ENCODE data around the gene CTBP1.

CTBP1 gene

DNA sequence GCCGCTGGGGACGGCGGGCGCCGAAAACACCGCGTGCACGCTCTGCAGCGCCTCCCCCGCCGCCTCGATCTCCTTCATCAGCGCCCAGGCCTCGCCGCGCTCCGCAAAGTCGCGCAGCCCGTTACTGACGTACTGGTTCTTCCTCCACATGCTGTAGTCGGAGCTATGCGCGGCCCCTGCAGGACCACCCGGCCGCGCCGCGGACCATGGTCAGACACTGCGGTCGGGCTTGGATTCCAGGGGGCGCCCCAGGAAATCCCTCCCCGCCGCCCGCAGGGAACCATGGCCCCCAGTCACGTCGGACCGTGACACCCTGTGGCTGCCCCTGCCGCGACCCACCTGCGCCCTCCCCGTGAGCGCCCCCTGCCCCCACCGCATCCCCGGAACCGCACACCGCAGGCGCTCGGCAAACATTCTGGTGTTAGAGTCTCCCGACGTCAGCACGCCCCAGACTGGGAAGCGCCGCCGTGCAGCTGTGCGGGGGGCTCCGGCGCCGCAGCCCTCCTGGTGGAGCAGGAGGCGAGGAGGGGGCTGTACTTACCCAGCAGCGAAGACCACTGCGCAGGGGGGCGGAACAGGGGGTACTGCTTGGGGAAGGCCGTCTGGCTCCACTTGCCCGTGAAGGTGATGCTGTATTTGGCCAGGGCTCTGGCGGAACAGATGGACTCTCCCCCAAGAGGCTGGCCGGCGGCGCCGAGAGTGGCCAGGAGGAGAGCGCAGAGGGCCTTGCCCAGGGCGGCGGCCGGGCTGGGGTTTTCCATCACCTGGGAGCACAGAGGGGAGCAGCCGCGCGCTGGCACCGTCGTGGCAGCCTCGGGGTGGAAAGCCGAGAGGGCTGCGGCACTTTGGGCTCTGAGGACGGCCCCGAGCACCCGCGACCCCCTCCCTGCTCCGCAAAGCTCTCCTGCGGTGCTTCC lies 77.4 kb downstream of the CTBP1 start:
- peak; percentile 69 for DNase-seq

- DNase-seq, result no peak
Measured at GRCh38 chr4:1170976-1171310, 78.0 kb downstream of the CTBP1 start.

GRCh38 chr4:1170156-1170975 lies 78.6 kb downstream of the CTBP1 start:
- DNase-seq, result no peak

GRCh38 chr4:1169691-1170096 lies 79.2 kb downstream of the CTBP1 start:
- no peak for DNase-seq

- DNase-seq, result no peak
Measured at GRCh38 chr4:1169171-1169671, 79.7 kb downstream of the CTBP1 start.

- no peak for DNase-seq
Measured at GRCh38 chr4:1168191-1169101, 80.5 kb downstream of the CTBP1 start.

GRCh38 chr4:1167244-1167949 lies 81.5 kb downstream of the CTBP1 start:
- peak; percentile 92 for DNase-seq

GRCh38 chr4:1166509-1167243 lies 82.3 kb downstream of the CTBP1 start:
- DNase-seq, result no peak

DNA sequence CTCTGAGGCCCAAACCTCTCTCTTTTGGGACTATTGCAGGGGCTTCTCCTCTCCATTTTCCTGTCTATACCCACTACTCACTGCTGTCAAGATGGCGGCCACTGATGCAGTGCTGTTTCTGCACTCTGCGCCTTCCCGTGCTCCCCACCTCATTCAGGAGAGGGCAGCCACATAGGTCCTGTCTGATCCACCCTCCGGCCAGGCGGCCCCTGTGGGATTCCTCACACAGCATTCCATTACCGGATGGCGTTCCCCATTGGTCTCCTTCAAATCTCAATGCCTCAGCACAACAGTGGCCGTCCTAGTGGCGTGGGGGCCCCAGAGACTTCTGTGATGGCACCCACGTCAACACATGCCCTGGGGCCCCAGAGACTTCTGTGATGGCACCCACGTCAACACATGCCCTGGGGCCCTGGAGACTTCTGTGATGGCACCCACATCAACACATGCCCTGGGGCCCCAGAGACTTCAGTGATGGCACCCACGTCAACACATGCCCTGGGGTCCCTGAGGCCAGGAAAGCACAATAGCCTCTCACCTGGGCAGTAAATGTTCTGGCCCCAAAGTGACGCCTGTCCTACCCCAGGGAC lies 83.9 kb downstream of the CTBP1 start:
- no peak for DNase-seq

DNA sequence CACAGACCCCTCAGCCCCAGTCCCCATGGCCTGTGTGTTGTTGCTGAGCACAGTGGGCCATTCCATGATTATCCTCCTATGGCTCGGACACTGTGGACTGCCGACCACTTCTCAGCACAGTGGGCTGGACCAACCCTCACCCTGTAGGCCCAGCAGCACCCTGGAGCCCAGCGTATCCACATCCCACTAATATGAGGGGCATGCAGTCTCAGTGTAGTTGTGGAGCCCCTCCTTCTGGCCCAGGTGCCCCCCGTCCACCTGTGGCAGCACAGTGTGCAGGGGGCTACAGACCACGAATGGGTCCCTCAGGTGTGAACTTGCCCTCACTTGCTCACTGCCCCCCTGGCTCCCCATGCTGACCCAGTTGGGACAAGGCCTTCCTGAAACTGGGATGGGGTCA lies 84.5 kb downstream of the CTBP1 start:
- no peak for DNase-seq

GRCh38 chr4:1164040-1164439 lies 84.9 kb downstream of the CTBP1 start:
- no peak for DNase-seq

All from CD4-positive, alpha-beta T cell treated with Interleukin-12 subunit alpha and Interleukin-12 subunit beta, for 1 hour (primary cell).